ENCODE results near the gene CNTN2.

The CNTN2 gene

GRCh38 chr1:205098242-205098641 is 55.2 kb downstream of the CNTN2 start:
- DNase-seq (ENCODE audit: extremely low spot score): no peak
- ChIA-PET POLR2A (no interaction called here), CTCF (interaction anchor here (1.0 to 1.9 kb wide), 3 partner anchors 9 to 23 kb away, joined by 4 read pairs; no protein-coding TSS in a partner anchor)
- TF ChIP-seq CTCF (IDR thresholded peaks at IDR 0.05; ENCODE audit: control extremely low read depth, extremely low read depth, low read depth, missing control alignments): no peak

- POLR2A ChIA-PET: no interaction called here
- CTCF ChIA-PET: no interaction called here
- TF ChIP-seq CTCF (IDR thresholded peaks at IDR 0.05; ENCODE audit: control extremely low read depth, extremely low read depth, low read depth, missing control alignments): no peak
- DNase-seq (ENCODE audit: extremely low spot score): no peak
Observed at GRCh38 chr1:205102404-205102803, 59.4 kb downstream of the CNTN2 start.

DNA sequence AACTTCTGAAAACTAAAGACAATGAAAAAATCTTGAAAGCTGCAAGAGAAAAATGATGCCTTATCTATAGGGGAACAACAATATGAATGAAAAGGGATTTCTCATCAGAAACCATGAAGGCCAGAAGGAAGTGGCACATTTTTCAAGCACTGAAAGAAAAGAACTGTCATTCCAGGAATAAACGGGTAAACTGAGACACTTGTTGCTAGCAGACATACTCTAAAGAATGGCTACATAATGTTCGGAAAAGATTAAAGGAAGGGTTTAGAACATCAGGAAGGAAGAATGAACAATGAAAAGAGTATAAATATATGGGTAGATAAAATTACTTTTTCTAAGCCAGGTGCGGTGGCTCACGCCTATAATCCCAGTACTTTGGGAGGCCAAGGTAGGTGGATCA is 64.3 kb downstream of the CNTN2 start:
- DNase-seq (ENCODE audit: extremely low spot score): no peak
- no peak for TF ChIP-seq CTCF (IDR thresholded peaks at IDR 0.05; ENCODE audit: control extremely low read depth, extremely low read depth, low read depth, missing control alignments)
- ChIA-PET POLR2A (no interaction called here), CTCF (interaction anchor here (1.1 kb wide), 1 partner anchor 118 kb away, joined by 3 read pairs; no protein-coding TSS in a partner anchor)

DNA sequence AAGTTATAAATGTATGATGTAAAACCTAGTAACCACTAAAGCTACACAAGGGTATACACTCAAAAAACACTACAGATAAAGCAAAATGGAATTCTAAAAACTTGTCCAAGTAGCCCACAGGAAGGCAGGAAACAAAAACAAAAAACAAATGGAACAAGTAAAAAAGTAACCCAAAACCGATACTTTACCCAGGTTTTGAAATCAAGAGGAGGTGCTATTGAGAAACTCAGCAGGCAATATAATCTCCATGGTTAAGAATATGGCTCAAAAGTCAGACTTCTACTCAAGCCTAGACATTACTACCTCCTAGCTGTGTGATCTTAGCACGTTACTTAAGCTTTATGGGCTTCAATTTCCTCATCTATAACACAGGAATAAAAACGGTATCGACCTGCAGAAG is 65.5 kb downstream of the CNTN2 start:
- TF ChIP-seq CTCF (IDR thresholded peaks at IDR 0.05; ENCODE audit: control extremely low read depth, extremely low read depth, low read depth, missing control alignments): no peak
- CTCF ChIA-PET: interaction anchor here (1.2 to 3.1 kb wide), 4 partner anchors 10 to 47 kb away, joined by 3 to 19 read pairs (median 9); no protein-coding TSS in a partner anchor
- POLR2A ChIA-PET: no interaction called here

GRCh38 chr1:205109269-205109668 is 66.3 kb downstream of the CNTN2 start:
- ChIA-PET CTCF (interaction anchor here (0.8 to 4.2 kb wide), 11 partner anchors 9 to 302 kb away, joined by 3 to 24 read pairs (median 4); partner anchors contain the start of gene RBBP5), POLR2A (interaction anchor here (1.1 kb wide), 1 partner anchor 13 kb away, joined by 3 read pairs; the partner anchor contains the start of gene RBBP5)
- no peak for DNase-seq (ENCODE audit: extremely low spot score)
- no peak for TF ChIP-seq CTCF (IDR thresholded peaks at IDR 0.05; ENCODE audit: control extremely low read depth, extremely low read depth, low read depth, missing control alignments)

More for the DNA sequence above, 65.5 kb downstream of the CNTN2 start:
- no peak for DNase-seq (ENCODE audit: extremely low spot score)

DNA sequence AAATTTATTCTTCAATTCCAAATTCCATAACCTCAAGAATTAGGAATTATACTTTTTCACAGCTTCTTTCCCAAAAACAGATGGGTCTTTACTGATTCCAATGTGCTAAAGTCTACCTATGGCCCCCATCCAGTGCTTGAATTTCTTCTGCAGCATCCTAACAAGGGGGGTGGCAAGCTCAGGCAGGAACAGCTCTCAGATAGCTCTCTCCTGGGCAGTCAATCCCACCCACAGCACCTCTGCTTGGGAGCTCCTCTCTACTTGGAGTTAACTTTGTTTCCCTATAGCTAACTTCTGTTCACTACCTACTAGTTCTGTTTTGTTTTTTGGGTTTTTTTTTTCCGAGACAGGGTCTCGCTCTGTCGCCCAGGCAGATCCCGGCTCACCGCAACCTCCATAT is 66.7 kb downstream of the CNTN2 start:
- TF ChIP-seq CTCF (IDR thresholded peaks at IDR 0.05; ENCODE audit: control extremely low read depth, extremely low read depth, low read depth, missing control alignments): no peak
- ChIA-PET CTCF (interaction anchor here (0.8 to 4.2 kb wide), 11 partner anchors 8 to 303 kb away, joined by 3 to 24 read pairs (median 4); partner anchors contain the start of gene RBBP5), POLR2A (interaction anchor here (1.1 kb wide), 1 partner anchor 12 kb away, joined by 3 read pairs; the partner anchor contains the start of gene RBBP5)
- DNase-seq (ENCODE audit: extremely low spot score): no peak

Measured in GM10248 (cell line).